OCI-LY1 (cell line): ENCODE results near the gene MAP2K7.

Experiments
- H2AFZ ChIP-seq: fragments of 200-600 bp; sonication (generic), shearing (Covaris generic); 2 replicates; pipeline ENCODE4 v1.6.0; 2014; ENCODE audit warnings: antibody characterized with exemption, mild to moderate bottlenecking, low read length
- H3F3A ChIP-seq: fragments of 200-600 bp; sonication (generic), shearing (Covaris generic); 2 replicates; pipeline ENCODE4 v1.6.0; 2014; ENCODE audit warnings: mild to moderate bottlenecking, antibody characterized with exemption, low read length, moderate library complexity; ENCODE audit not compliant: insufficient read depth
- H3K27ac ChIP-seq: fragments of 200-600 bp; sonication (generic); 2 replicates; pipeline ENCODE4 v1.5.1; 2014; ENCODE audit warnings: low read length, mixed run types, mild to moderate bottlenecking, low read depth; ENCODE audit not compliant: poor library complexity, severe bottlenecking
- H3K27me3 ChIP-seq: fragments of 200-600 bp; sonication (generic); 2 replicates; pipeline ENCODE4 v1.6.0; 2014; ENCODE audit warnings: antibody characterized with exemption, mild to moderate bottlenecking, low read length, moderate library complexity; ENCODE audit not compliant: insufficient read depth
- H3K36me3 ChIP-seq: fragments of 200-600 bp; sonication (generic); 2 replicates; pipeline ENCODE4 v1.6.1; 2014; ENCODE audit warnings: mild to moderate bottlenecking, antibody characterized with exemption, low read length, moderate library complexity, mixed read lengths; ENCODE audit not compliant: insufficient read depth
- H3K4me1 ChIP-seq: fragments of 200-600 bp; sonication (generic); 2 replicates; pipeline ENCODE4 v1.5.1; 2014; ENCODE audit warnings: mild to moderate bottlenecking, low read length, moderate library complexity; ENCODE audit not compliant: insufficient read depth, severe bottlenecking
- H3K4me2 ChIP-seq: fragments of 200-600 bp; sonication (generic), shearing (Covaris generic); 2 replicates; pipeline ENCODE4 v1.6.1; 2014; ENCODE audit warnings: low read length
- H3K4me3 ChIP-seq: fragments of 200-600 bp; sonication (generic); 2 replicates; pipeline ENCODE4 v1.5.1; 2014; ENCODE audit warnings: low read length, low read depth, mild to moderate bottlenecking, mixed read lengths; ENCODE audit not compliant: poor library complexity, severe bottlenecking
- H3K79me2 ChIP-seq: fragments of 200-600 bp; shearing (Covaris generic); 2 replicates; pipeline ENCODE4 v1.6.1; 2016; ENCODE audit warnings: mixed run types, low read length, mixed read lengths; ENCODE audit not compliant: insufficient read depth
- H3K9ac ChIP-seq: fragments of 200-600 bp; sonication (generic), shearing (Covaris generic); 2 replicates; pipeline ENCODE4 v1.6.1; 2014; ENCODE audit warnings: mild to moderate bottlenecking, low read length, mixed read lengths
- H3K9me2 ChIP-seq: fragments of 200-600 bp; sonication (generic), shearing (Covaris generic); 2 replicates; pipeline ENCODE4 v1.6.1; 2014; ENCODE audit warnings: low read depth, mild to moderate bottlenecking, low read length, mixed read lengths
- H3K9me3 ChIP-seq: fragments of 200-600 bp; shearing (Covaris generic); 2 replicates; pipeline ENCODE4 v1.6.1; 2014; ENCODE audit warnings: low read length, mixed read lengths
- H4K20me1 ChIP-seq: fragments of 200-600 bp; sonication (generic), shearing (Covaris generic); 2 replicates; pipeline ENCODE4 v1.6.0; 2016; ENCODE audit warnings: mild to moderate bottlenecking, low read length; ENCODE audit not compliant: insufficient read depth
- CTCF ChIP-seq: fragments of 200-600 bp; sonication (generic), shearing (Covaris generic); IDR thresholded peaks from 2 replicates; pipeline ENCODE4 v1.5.1; 2017; ENCODE audit warnings: mild to moderate bottlenecking, antibody characterized with exemption, low read length, moderate library complexity, mixed read lengths
- EZH2 ChIP-seq: fragments of 200-600 bp; sonication (generic), shearing (Covaris generic); IDR thresholded peaks from 2 replicates; pipeline ENCODE4 v1.8.0; 2017; ENCODE audit warnings: borderline replicate concordance, mixed run types, mild to moderate bottlenecking, antibody characterized with exemption, low read length, moderate library complexity, mixed read lengths

The MAP2K7 gene

GRCh38 chr19:7940841-7941240 lies 37.2 kb downstream of the MAP2K7 start:
- Histone ChIP-seq H4K20me1 (no peaks in the 10 kb centered on the region), H3K36me3 (peaks cover 54% of the 10 kb centered on the region), H3K4me2 (no peak overlapping the region), H3K79me2 (peaks cover 4% of the 10 kb centered on the region; the same call in 1 of the 2 replicates), H3K27me3 (no peaks in the 10 kb centered on the region), H3K4me1 (peaks cover 24% of the 10 kb centered on the region), H3K27ac (no peak overlapping the region), H3K9me3 (no peaks in the 10 kb centered on the region), H3K9me2 (no peaks in the 10 kb centered on the region), H3K9ac (no peak overlapping the region), H2AFZ (no peak overlapping the region), H3F3A (no peaks in the 10 kb centered on the region), H3K4me3 (no peak overlapping the region)
- TF ChIP-seq CTCF = no peak
- TF ChIP-seq EZH2 = no peak

GRCh38 chr19:7941895-7942596 lies 38.4 kb downstream of the MAP2K7 start:
- Histone ChIP-seq H3K9me3 (no peaks in the 10 kb centered on the region), H3K27ac (no peak overlapping the region), H2AFZ (no peak overlapping the region), H3F3A (no peaks in the 10 kb centered on the region), H3K27me3 (no peaks in the 10 kb centered on the region), H3K9me2 (no peaks in the 10 kb centered on the region), H4K20me1 (no peaks in the 10 kb centered on the region), H3K36me3 (peaks cover 42% of the 10 kb centered on the region), H3K9ac (peak overlapping the region; percentile 93; the same call in 1 of the 2 replicates), H3K4me1 (peaks cover 24% of the 10 kb centered on the region), H3K79me2 (peaks cover 4% of the 10 kb centered on the region; the same call in 1 of the 2 replicates), H3K4me2 (peak overlapping the region; percentile 62), H3K4me3 (peak overlapping the region; percentile 88)
- TF ChIP-seq CTCF (no peak), EZH2 (no peak)

GRCh38 chr19:7942981-7943443 lies 39.3 kb downstream of the MAP2K7 start:
- Histone ChIP-seq H3K4me3 (peak overlapping the region; percentile 88), H3K9me2 (no peaks in the 10 kb centered on the region), H3K9ac (peak overlapping the region; percentile 93), H3F3A (no peaks in the 10 kb centered on the region), H3K4me2 (peak overlapping the region; percentile 62), H3K27ac (peak overlapping the region; percentile 54), H3K27me3 (no peaks in the 10 kb centered on the region), H3K36me3 (peaks cover 33% of the 10 kb centered on the region), H3K79me2 (peaks cover 4% of the 10 kb centered on the region; the same call in 1 of the 2 replicates), H2AFZ (no peak overlapping the region), H3K9me3 (no peaks in the 10 kb centered on the region), H4K20me1 (no peaks in the 10 kb centered on the region), H3K4me1 (peaks cover 24% of the 10 kb centered on the region)
- TF ChIP-seq EZH2 = no peak
- TF ChIP-seq CTCF = no peak
